EL (cell line): ENCODE results near the gene DLK1.

Source experiments
- DNase-seq: peaks from one replicate; pipeline ENCODE4 v3.0.0-alpha.2; 2016

The DLK1 gene

GRCh38 chr14:100779691-100780080 lies 53.0 kb downstream of the DLK1 start:
- no peak for DNase-seq

DNA sequence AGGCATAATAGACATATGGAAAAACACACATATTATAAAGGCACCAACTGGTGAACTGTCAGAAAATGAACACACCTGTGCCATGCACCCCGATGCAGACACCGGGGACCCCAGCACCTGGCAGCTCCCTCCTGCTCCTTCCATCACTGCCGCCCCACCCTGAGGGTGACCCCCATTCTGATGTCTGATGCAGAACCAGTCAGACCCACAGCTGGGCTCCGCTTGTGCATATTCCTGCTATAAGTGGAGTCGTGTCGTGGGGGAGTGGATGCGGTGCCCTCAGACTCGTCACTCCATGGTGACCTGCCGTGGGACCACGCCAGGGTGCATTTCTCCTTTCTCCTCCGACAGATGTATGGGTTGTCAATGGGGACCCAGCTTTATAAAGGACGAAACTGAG lies 53.6 kb downstream of the DLK1 start:
- DNase-seq = no peak

DNA sequence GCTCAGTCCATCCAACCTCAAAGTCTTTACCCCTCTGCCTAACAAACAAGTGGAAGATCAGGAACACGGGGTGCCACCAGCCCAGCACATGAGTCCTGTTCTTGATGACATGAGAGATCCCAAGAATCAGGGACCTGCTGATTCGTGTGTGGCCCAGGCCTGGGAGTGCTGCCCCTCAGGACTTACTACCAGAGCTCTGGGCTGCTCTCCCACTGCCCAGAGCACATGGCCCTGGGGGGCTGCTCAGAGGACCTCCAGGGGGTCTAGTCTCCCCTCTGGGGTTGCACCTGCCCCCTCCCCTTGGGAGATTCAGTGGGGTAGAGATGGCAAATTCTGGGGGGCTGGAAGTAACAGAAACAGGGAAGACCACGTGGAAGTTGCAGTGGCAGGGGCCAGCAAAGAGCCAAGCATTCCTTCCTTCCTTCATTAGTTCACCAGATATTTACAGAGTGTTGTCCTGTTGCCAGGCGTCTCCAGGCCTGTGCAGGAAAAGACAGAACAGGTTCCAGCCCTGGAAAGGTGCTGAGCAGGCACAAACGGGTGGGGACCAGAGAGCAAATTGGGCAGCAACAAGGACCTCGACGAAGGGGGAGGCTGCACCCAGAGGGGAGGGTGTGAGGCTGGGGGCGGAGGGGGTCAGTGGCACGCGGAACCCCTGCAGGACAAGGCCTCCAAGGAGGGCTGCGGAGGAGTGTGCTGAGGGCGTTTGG lies 54.1 kb downstream of the DLK1 start:
- DNase-seq = no peak

- DNase-seq = no peak
Observed at GRCh38 chr14:100781952-100782351, 55.3 kb downstream of the DLK1 start.

- DNase-seq = no peak
Observed at GRCh38 chr14:100782516-100783320, 56.0 kb downstream of the DLK1 start.

DNA sequence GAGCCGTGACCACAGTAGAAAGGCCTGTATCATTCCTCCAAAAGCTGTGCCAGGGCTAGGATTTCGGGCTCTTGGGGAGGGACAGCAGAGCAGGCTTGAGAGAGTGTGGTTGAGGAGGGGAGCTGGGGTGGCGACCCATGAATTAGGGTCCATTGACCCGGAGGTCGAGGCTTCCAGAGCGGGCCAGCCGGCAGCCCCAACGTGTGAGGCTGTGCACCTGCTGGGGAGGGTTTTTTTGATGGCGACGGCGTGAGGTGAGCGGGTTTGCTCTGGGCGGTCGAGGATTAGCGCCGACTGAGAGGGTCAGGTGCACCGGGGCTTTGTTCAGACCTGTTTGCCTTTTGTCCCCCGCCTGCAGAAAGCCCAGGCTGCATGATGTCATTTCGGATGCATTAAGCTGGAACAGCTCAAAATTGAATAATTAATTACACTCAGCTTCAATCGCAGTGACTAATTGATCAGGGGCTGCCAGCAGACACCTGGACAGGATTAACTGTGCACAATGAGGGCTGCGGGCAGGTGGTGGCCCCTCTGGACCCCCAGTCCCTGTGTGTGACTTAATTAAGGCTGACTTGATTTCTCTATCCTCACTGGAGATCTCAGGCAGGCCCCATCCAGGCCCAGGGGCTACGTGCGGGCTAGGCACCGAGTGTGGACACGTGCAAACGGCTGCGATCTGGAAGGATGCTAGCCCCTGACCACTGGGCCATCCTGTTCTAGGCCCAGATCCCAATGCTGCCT lies 57.1 kb downstream of the DLK1 start:
- no peak for DNase-seq

DNA sequence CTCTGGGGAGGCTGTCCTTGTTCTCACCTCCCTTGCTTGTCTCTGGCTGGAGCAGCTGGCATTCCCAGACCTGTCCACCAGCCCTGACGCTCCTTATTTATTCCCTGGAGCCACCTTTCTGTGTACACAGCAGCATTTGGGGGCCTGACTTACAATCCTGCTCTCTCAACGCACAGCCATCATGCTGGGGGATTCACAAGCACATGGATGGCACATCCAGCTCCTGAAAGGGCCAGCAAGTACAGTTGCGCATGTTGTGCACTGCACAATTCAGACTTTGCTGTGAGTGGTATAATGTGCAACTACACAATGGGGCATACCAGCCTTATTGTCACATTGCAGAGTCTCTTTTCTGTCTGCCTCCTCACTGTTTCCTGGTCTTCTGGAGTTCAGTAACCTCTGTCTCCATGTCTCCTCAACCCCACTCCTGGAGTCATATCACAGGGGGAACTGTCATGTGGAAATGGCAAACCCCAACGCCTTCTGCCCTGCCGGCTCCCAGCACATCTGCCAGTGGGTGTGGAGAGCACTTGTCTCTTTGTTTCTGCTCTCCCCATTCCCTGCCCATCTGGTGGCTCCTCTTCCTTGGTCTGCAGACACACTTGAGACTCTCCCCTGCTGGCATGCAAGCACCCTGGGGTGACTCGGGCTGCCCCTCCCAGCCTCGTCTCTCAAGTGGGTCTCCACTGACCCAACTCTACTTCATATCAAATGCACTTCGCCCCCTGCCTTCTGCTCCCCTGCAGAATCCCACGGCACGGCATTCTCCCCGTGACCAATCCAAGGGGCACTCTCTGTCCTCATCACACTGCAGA lies 58.0 kb downstream of the DLK1 start:
- no peak for DNase-seq

GRCh38 chr14:100785338-100785615 lies 58.6 kb downstream of the DLK1 start:
- no peak for DNase-seq

GRCh38 chr14:100785626-100786025 lies 58.9 kb downstream of the DLK1 start:
- DNase-seq = no peak

- DNase-seq = no peak
Observed at GRCh38 chr14:100786131-100786530, 59.4 kb downstream of the DLK1 start.

DNA sequence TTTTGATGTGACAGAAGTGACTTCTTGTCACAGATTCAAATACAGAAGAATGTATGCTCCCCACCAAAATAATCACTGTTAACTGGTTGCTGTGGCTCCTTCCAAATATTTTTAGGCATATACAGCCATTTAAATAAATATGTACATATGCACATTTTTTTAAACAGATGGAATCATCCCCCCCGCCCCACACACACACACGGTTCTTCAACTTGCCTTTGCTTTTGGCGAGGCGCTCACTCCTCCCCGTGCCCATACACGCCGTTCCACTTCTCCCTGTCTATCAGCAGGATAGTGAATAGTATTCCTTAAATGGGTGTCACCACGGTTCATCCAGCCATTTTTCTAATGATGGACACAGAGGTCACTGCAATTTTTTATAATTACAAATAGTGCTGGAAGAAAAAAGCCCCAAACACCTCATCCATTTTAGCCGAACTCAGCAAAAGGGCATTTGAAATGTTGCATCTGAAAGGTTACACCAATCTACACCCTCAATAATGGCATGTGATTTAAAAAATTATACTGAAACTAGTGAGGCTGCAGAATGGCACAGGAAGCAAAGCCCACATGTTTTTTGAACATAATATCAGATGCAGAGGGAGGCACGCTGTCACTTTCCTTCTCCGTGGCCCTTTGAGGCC lies 60.0 kb downstream of the DLK1 start:
- no peak for DNase-seq

DNA sequence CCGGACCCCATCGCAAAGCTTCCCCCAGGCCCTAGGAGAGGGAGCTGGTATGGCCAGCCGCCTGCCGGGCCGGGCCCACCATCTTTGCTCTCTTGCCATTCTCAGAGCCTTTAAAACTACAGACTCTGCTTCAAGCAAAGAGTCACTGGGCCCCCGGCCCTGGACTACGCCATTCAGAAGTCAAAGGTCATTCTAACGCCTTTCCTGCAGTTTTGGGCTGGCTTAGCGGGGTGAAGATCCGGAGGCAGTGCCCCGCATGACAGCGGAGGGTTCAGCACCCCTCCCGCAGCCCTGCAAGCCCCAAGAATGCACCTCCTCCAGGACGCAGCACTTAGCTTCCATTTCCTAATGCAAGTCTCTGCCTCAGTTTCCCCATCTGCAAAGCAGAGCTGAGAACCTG lies 61.0 kb downstream of the DLK1 start:
- DNase-seq = no peak
